Activated B cell treated with CpG ODN at 0.5 μM for 24 hours (primary cell): ENCODE measurements around the gene CDRT4. TPM values are rescaled to one million over a fixed set of nuclear protein-coding genes. Genes with fewer than 3 reads are reported as not detected.

Source experiments
- ATAC-seq: fragments of 200-7000 bp; cut with Tn5 transposase; one replicate; pipeline ENCODE4 v1.10.0; 2021; ENCODE audit warnings: low read depth, mild to moderate bottlenecking, moderate library complexity
- CTCF ChIA-PET: fragments of 350-600 bp; sonication (Branson Sonifier 250); formaldehyde crosslinking; loops from one replicate; lab custom pipeline; 2021; ENCODE audit warnings: antibody characterized with exemption; lab: Charles Lee
- POLR2A ChIA-PET: fragments of 350-600 bp; sonication (Branson Sonifier 250); formaldehyde crosslinking; loops from one replicate; lab custom pipeline; 2021; ENCODE audit warnings: antibody characterized with exemption; lab: Charles Lee
- DNase-seq: peaks from one replicate; pipeline ENCODE4 v3.0.0; 2022
- H3K27ac Mint-ChIP-seq: one replicate; pipeline ENCODE4 v1.8.0; 2020; ENCODE audit warnings: mixed read lengths
- H3K27me3 Mint-ChIP-seq: one replicate; pipeline ENCODE4 v1.8.0; 2021; ENCODE audit warnings: mixed read lengths
- H3K36me3 Mint-ChIP-seq: one replicate; pipeline ENCODE4 v1.8.0; 2021; ENCODE audit warnings: low read depth, mixed read lengths
- H3K4me1 Mint-ChIP-seq: one replicate; pipeline ENCODE4 v1.8.0; 2021; ENCODE audit warnings: mixed read lengths
- H3K4me3 Mint-ChIP-seq: one replicate; pipeline ENCODE4 v1.8.0; 2020; ENCODE audit warnings: mild to moderate bottlenecking, mixed read lengths
- H3K9me3 Mint-ChIP-seq: one replicate; pipeline ENCODE4 v1.8.0; 2020; ENCODE audit warnings: mixed read lengths
- CTCF ChIP-seq: fragments of 200-600 bp; IDR thresholded peaks from one replicate; pipeline ENCODE4 v1.8.0; 2022; ENCODE audit warnings: antibody characterized with exemption, mild to moderate bottlenecking
- intact Hi-C: fragments of 100-400 bp; cut with micrococcal nuclease; formaldehyde crosslinking; loops from one replicate; pipeline ENCODE4 v1.15.1; 2024
- total RNA-seq: library from RNA; stranded (reverse); gene quantifications from 2 replicates; pipeline ENCODE4 v1.2.3, GENCODE V29; 2022

The CDRT4 gene
- total RNA-seq, 1 donor from 2014 or later: 5.3 TPM

DNA sequence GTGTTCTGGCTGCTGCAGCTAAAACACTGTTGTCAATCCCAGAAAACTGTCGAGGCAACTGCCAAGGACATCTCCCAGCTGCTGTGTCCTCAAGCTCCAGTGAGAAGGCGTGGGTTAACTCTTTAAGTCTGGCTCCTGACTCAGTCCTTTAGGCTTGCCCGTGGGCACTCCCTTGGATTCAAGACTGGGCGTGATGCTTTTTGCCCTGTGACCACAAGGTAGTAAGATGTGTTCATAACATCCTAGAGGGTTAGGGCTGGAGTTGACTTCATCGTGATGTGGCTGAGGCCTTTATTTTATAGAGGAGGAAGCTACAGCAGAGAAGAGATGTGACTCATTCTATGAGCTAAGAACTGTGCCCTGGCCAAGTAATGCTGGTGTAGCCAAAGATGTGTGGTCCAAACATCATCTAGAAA lies 75.1 kb downstream of the CDRT4 start:
- CTCF ChIA-PET: no interaction called here
- H3K4me3 Mint-ChIP-seq: no peak overlapping the region
- H3K27ac Mint-ChIP-seq: no peak overlapping the region
- no peak for TF ChIP-seq CTCF
- no peaks in the 10 kb centered on the region for H3K9me3 Mint-ChIP-seq
- DNase-seq (no peak), ATAC-seq (no peak)
- intact Hi-C loops: no loop called here
- H3K4me1 Mint-ChIP-seq: no peaks in the 10 kb centered on the region
- H3K36me3 Mint-ChIP-seq: no peaks in the 10 kb centered on the region
- H3K27me3 Mint-ChIP-seq: no peaks in the 10 kb centered on the region
- POLR2A ChIA-PET: no interaction called here

- Mint-ChIP-seq H3K9me3 (no peaks in the 10 kb centered on the region), H3K27ac (no peak overlapping the region), H3K27me3 (peaks cover 5% of the 10 kb centered on the region), H3K4me3 (no peak overlapping the region), H3K36me3 (no peaks in the 10 kb centered on the region), H3K4me1 (no peaks in the 10 kb centered on the region)
- ChIA-PET CTCF (no interaction called here), POLR2A (no interaction called here)
- intact Hi-C loops: no loop called here
- no peak for ATAC-seq
- no peak for DNase-seq
- no peak for TF ChIP-seq CTCF
Measured at GRCh38 chr17:15388356-15389041, 78.9 kb downstream of the CDRT4 start.

GRCh38 chr17:15386083-15386482 lies 81.3 kb downstream of the CDRT4 start:
- CTCF ChIA-PET: no interaction called here
- Mint-ChIP-seq H3K27ac (no peak overlapping the region), H3K9me3 (no peaks in the 10 kb centered on the region), H3K27me3 (peaks cover 7% of the 10 kb centered on the region), H3K4me1 (no peaks in the 10 kb centered on the region), H3K4me3 (no peak overlapping the region), H3K36me3 (no peaks in the 10 kb centered on the region)
- POLR2A ChIA-PET: no interaction called here
- no peak for DNase-seq
- TF ChIP-seq CTCF: no peak
- intact Hi-C loops: no loop called here
- ATAC-seq: no peak

Other genes with a start within 250 kb of the CDRT4 start
- gene PMP22, start 202.3 kb downstream of the CDRT4 start, total RNA-seq: not detected in 2 replicates
- gene TEKT3, start 126.0 kb downstream of the CDRT4 start, total RNA-seq: not detected in 2 replicates
- 15.1 and 16.1 TPM in 2 replicates for gene TVP23C, start 95.9 kb upstream of the CDRT4 start, total RNA-seq
- 0.20 and 0.62 TPM in 2 replicates for gene FBXW10B, start 152.1 kb upstream of the CDRT4 start, total RNA-seq
- gene TRIM16, start 216.7 kb upstream of the CDRT4 start, total RNA-seq: 8.5 and 9.7 TPM in 2 replicates
- 24.9 and 27.0 TPM in 2 replicates for gene ZNF286A, start 232.1 kb upstream of the CDRT4 start, total RNA-seq